ENCODE measurements around the gene DPYD.

The DPYD gene

GRCh38 chr1:97634758-97635157 is 286.1 kb downstream of the DPYD start:
- Mint-ChIP-seq H3K4me3 (no peak overlapping the region), H3K36me3 (ENCODE audit: low read depth) (no peaks in the 10 kb centered on the region), H3K9me3 (no peaks in the 10 kb centered on the region), H3K27me3 (no peaks in the 10 kb centered on the region), H3K27ac (no peak overlapping the region), H3K4me1 (no peaks in the 10 kb centered on the region)
- DNase-seq (no peak), ATAC-seq (no peak)

- ATAC-seq = no peak
- no peak overlapping the region for H3K4me3 Mint-ChIP-seq
- no peak overlapping the region for H3K27ac Mint-ChIP-seq
- no peaks in the 10 kb centered on the region for H3K4me1 Mint-ChIP-seq
- no peaks in the 10 kb centered on the region for H3K27me3 Mint-ChIP-seq
- no peaks in the 10 kb centered on the region for H3K36me3 Mint-ChIP-seq (ENCODE audit: low read depth)
- no peak for DNase-seq
- no peaks in the 10 kb centered on the region for H3K9me3 Mint-ChIP-seq
Measured at GRCh38 chr1:97632776-97633175, 288.1 kb downstream of the DPYD start.

- H3K4me1 Mint-ChIP-seq = no peaks in the 10 kb centered on the region
- no peak overlapping the region for H3K27ac Mint-ChIP-seq
- ATAC-seq (no peak), DNase-seq (no peak)
- H3K4me3 Mint-ChIP-seq = no peak overlapping the region
- no peaks in the 10 kb centered on the region for H3K9me3 Mint-ChIP-seq
- H3K27me3 Mint-ChIP-seq = no peaks in the 10 kb centered on the region
- no peaks in the 10 kb centered on the region for H3K36me3 Mint-ChIP-seq (ENCODE audit: low read depth)
Measured at GRCh38 chr1:97632075-97632474, 288.8 kb downstream of the DPYD start.

DNA sequence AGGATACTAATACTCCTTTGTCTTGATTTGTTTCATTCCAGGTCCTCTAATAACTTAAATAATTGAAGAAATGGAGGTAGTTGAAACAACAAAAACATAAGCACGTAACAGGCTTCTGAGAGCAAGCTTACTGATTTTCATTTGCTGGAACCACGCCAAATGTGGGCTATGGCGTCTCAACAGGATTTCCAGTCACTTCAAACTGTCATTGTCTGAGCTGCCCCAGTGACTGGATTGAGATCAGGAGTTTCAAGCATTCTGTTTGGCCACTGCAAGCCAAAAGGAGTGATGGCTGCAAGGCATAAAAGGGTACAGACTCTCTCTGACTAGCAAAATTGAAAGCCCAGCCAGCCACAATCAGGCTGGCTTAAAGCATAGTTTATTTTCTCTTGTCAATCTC is 289.9 kb downstream of the DPYD start:
- H3K27ac Mint-ChIP-seq = no peak overlapping the region
- no peak for DNase-seq
- H3K27me3 Mint-ChIP-seq = no peaks in the 10 kb centered on the region

GRCh38 chr1:97630281-97630680 is 290.6 kb downstream of the DPYD start:
- H3K4me3 Mint-ChIP-seq = no peak overlapping the region
- DNase-seq (no peak), ATAC-seq (no peak)
- H3K27ac Mint-ChIP-seq = no peak overlapping the region
- H3K27me3 Mint-ChIP-seq = no peaks in the 10 kb centered on the region
- H3K4me1 Mint-ChIP-seq = no peaks in the 10 kb centered on the region
- no peaks in the 10 kb centered on the region for H3K9me3 Mint-ChIP-seq
- no peaks in the 10 kb centered on the region for H3K36me3 Mint-ChIP-seq (ENCODE audit: low read depth)

More for the DNA sequence above, 289.9 kb downstream of the DPYD start:
- H3K36me3 Mint-ChIP-seq (ENCODE audit: low read depth) = no peaks in the 10 kb centered on the region
- no peaks in the 10 kb centered on the region for H3K4me1 Mint-ChIP-seq
- no peak for ATAC-seq
- H3K9me3 Mint-ChIP-seq = no peaks in the 10 kb centered on the region
- H3K4me3 Mint-ChIP-seq = no peak overlapping the region

GRCh38 chr1:97623220-97623619 is 297.6 kb downstream of the DPYD start:
- H3K4me1 Mint-ChIP-seq = no peaks in the 10 kb centered on the region
- ATAC-seq = no peak
- H3K27ac Mint-ChIP-seq = no peak overlapping the region
- no peak overlapping the region for H3K4me3 Mint-ChIP-seq
- peaks cover 4% of the 10 kb centered on the region for H3K36me3 Mint-ChIP-seq (ENCODE audit: low read depth)
- H3K27me3 Mint-ChIP-seq = no peaks in the 10 kb centered on the region
- no peak for DNase-seq
- no peaks in the 10 kb centered on the region for H3K9me3 Mint-ChIP-seq

DNA sequence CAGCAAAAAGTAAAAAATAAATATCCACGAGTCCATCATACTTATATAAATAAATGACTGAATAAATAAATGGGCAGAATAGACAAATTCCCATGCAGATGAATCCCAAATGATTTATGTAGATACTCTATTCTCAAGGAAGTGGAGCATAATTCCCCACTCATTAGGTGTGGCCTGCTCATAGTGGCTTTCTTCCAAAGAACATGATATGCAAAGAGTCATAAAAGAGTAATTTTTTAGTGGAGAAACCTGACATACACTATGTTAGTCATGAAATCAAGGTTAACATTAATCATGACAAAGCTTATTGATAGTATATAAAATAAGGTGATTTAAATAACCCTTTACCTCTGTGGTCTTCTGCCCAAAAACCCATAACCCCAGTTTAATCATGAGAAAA is 298.9 kb downstream of the DPYD start:
- ATAC-seq (no peak), DNase-seq (no peak)
- Mint-ChIP-seq H3K4me1 (no peaks in the 10 kb centered on the region), H3K4me3 (no peak overlapping the region), H3K27me3 (no peaks in the 10 kb centered on the region), H3K27ac (no peak overlapping the region), H3K36me3 (ENCODE audit: low read depth) (peaks cover 4% of the 10 kb centered on the region), H3K9me3 (no peaks in the 10 kb centered on the region)

DNA sequence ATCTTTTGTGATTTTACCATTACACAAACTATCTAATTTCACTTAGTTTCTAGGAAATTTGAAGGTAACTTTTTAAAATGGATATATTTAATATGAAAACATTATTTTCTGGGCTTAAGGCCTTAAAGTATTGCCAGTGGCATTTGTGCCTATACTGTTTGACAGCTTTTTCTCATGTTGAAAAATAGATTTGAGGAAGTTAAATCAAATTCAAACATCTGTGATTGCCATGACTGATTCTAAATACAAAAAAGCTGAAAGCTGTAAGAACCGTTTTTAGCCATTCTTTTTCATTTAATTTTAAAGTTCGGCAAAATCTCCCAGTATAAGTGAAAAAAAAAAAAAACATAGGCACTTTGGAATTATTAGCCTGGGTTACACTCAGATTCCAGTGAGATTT is 301.1 kb downstream of the DPYD start:
- Mint-ChIP-seq H3K4me1 (no peaks in the 10 kb centered on the region), H3K9me3 (no peaks in the 10 kb centered on the region), H3K27ac (no peak overlapping the region), H3K36me3 (ENCODE audit: low read depth) (peaks cover 4% of the 10 kb centered on the region), H3K4me3 (no peak overlapping the region), H3K27me3 (no peaks in the 10 kb centered on the region)
- DNase-seq (no peak), ATAC-seq (no peak)

DNA sequence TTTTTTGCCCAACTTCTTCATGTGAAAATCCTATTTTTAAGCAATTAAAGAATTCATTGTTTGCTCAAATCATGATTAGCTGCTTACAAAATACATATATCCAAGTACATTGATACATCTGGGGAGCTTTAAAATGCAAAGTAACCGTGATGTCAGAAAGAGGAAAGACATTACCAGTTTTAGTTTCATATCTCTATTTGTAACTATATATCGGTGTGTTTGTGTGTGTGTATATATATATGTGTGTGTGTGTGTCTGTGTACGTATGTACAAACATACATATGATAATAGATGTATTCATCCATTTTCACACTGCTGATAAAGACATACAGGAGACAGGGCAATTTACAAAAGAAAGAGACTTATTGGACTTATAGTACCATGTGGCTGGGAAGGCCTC is 310.1 kb downstream of the DPYD start:
- Mint-ChIP-seq H3K27ac (no peak overlapping the region), H3K4me1 (no peaks in the 10 kb centered on the region), H3K9me3 (no peaks in the 10 kb centered on the region), H3K4me3 (no peak overlapping the region), H3K36me3 (ENCODE audit: low read depth) (no peaks in the 10 kb centered on the region), H3K27me3 (no peaks in the 10 kb centered on the region)
- DNase-seq (no peak), ATAC-seq (no peak)

GRCh38 chr1:97610102-97610501 is 310.7 kb downstream of the DPYD start:
- Mint-ChIP-seq H3K27me3 (no peaks in the 10 kb centered on the region), H3K27ac (no peak overlapping the region)

DNA sequence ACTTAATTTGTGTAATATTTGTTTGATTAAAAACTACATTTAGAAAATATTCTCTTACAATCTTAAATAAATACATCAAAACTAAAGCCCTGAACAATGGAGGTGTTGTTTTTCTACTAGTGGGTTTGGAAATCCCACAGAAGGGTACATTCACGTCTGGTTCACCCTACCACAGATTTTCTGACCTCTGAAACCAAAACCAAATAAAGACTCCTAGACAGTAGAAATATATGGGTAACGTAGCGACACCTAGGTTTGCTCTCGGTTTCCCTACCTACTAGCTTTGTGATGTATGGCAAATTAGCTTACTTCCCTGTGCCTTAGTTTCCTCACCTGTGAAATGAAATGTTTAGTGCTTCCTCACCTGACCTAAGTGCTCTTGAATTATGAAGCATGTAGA is 312.6 kb downstream of the DPYD start:
- no peaks in the 10 kb centered on the region for H3K4me1 Mint-ChIP-seq
- no peaks in the 10 kb centered on the region for H3K9me3 Mint-ChIP-seq
- no peak overlapping the region for H3K27ac Mint-ChIP-seq
- no peaks in the 10 kb centered on the region for H3K36me3 Mint-ChIP-seq (ENCODE audit: low read depth)
- ATAC-seq = no peak
- H3K27me3 Mint-ChIP-seq = no peaks in the 10 kb centered on the region
- H3K4me3 Mint-ChIP-seq = no peak overlapping the region
- DNase-seq = no peak

More at GRCh38 chr1:97610102-97610501, 310.7 kb downstream of the DPYD start:
- Mint-ChIP-seq H3K36me3 (ENCODE audit: low read depth) (no peaks in the 10 kb centered on the region), H3K9me3 (no peaks in the 10 kb centered on the region), H3K4me1 (no peaks in the 10 kb centered on the region), H3K4me3 (no peak overlapping the region)
- no peak for DNase-seq
- ATAC-seq = no peak

DNA sequence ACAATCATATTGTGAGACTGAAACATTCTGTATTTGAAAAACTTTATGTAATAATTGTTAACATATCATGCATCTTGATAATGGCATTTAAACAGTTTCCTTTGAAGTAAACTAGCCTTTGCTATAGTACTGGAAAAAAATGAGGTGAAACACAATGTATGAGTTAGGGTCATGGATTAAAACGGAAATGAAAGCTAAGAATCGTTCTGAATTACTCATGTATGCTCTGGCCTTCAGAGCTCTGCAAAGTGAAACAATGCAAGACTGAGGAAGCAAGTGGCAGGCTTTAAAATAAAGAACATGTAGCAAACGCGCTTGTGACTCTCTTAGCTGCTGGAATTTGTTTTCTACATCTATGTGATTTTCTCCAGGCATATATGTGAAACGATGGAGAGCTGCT is 317.1 kb downstream of the DPYD start:
- no peak for ATAC-seq
- Mint-ChIP-seq H3K27me3 (no peaks in the 10 kb centered on the region), H3K36me3 (ENCODE audit: low read depth) (no peaks in the 10 kb centered on the region), H3K4me1 (no peaks in the 10 kb centered on the region), H3K9me3 (no peaks in the 10 kb centered on the region), H3K4me3 (no peak overlapping the region), H3K27ac (no peak overlapping the region)
- no peak for DNase-seq

- Mint-ChIP-seq H3K9me3 (no peaks in the 10 kb centered on the region), H3K27me3 (no peaks in the 10 kb centered on the region), H3K4me1 (no peaks in the 10 kb centered on the region), H3K36me3 (ENCODE audit: low read depth) (no peaks in the 10 kb centered on the region), H3K27ac (no peak overlapping the region), H3K4me3 (no peak overlapping the region)
- ATAC-seq (no peak), DNase-seq (no peak)
Measured at GRCh38 chr1:97603218-97603617, 317.6 kb downstream of the DPYD start.

- no peak for DNase-seq
- Mint-ChIP-seq H3K27me3 (no peaks in the 10 kb centered on the region), H3K36me3 (ENCODE audit: low read depth) (no peaks in the 10 kb centered on the region), H3K27ac (no peak overlapping the region), H3K4me3 (no peak overlapping the region), H3K9me3 (no peaks in the 10 kb centered on the region), H3K4me1 (no peaks in the 10 kb centered on the region)
- ATAC-seq = no peak
Measured at GRCh38 chr1:97599447-97599846, 321.4 kb downstream of the DPYD start.

DNA sequence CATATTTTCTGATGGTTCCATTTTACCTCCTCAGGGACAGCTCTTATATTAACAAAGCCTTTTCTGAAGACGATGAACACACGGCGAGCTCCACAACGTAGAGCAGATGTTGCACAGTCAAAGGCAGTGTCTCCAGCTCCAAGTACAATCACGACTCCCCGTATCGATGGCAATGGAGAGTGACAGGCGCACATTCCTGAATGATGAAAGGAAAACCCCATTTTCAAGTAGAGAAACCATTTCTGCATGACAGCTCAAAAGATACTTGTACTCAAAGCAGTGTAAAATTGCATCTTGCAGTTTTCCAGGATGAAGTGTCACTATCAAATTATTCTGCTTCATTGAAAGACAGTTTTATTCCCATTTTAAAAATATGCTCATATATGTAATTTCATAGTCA is 327.6 kb downstream of the DPYD start:
- peaks cover 34% of the 10 kb centered on the region for H3K36me3 Mint-ChIP-seq (ENCODE audit: low read depth)
- H3K4me3 Mint-ChIP-seq = no peak overlapping the region
- DNase-seq (no peak), ATAC-seq (no peak)
- H3K27me3 Mint-ChIP-seq = no peaks in the 10 kb centered on the region
- H3K4me1 Mint-ChIP-seq = no peaks in the 10 kb centered on the region
- H3K9me3 Mint-ChIP-seq = peaks cover 3% of the 10 kb centered on the region
- no peak overlapping the region for H3K27ac Mint-ChIP-seq

DNA sequence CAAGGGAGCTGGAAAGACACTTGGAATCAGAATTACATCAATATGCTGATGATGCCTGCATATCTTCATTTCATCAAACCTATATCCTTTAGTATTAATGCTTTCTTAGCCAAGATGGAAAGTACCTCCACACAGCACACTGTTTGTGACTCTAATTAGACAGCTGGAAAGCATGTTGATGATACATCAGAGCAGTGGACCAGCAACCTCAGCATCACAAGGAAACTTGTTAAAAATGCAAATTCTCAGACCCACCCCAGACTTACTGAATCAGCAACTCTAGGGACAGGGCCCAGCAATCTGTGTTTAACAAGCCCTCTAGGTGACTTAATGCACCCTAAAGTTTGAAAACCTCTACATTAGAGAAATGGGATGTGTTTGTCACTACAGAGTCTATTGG is 332.1 kb downstream of the DPYD start:
- DNase-seq (no peak), ATAC-seq (no peak)
- H3K27me3 Mint-ChIP-seq = no peaks in the 10 kb centered on the region
- no peaks in the 10 kb centered on the region for H3K4me1 Mint-ChIP-seq
- no peak overlapping the region for H3K4me3 Mint-ChIP-seq
- peaks cover 55% of the 10 kb centered on the region for H3K36me3 Mint-ChIP-seq (ENCODE audit: low read depth)
- no peak overlapping the region for H3K27ac Mint-ChIP-seq
- peaks cover 3% of the 10 kb centered on the region for H3K9me3 Mint-ChIP-seq

Measured in activated naive CD8-positive, alpha-beta T cell treated with anti-CD3 and anti-CD28 coated beads, Interleukin-2, amount 50 U/mL, for 24 hours (primary cell).